ENCODE results near the gene LBX1.

Gene LBX1

GRCh38 chr10:101225846-101226421 is 3.3 kb downstream of the LBX1 start:
- no peak for TF ChIP-seq GATA3 (IDR thresholded peaks at IDR 0.05; ENCODE audit: low read depth, low read length)
- no peak for TF ChIP-seq GATA2 (IDR thresholded peaks at IDR 0.05; ENCODE audit: low read depth, low read length)

DNA sequence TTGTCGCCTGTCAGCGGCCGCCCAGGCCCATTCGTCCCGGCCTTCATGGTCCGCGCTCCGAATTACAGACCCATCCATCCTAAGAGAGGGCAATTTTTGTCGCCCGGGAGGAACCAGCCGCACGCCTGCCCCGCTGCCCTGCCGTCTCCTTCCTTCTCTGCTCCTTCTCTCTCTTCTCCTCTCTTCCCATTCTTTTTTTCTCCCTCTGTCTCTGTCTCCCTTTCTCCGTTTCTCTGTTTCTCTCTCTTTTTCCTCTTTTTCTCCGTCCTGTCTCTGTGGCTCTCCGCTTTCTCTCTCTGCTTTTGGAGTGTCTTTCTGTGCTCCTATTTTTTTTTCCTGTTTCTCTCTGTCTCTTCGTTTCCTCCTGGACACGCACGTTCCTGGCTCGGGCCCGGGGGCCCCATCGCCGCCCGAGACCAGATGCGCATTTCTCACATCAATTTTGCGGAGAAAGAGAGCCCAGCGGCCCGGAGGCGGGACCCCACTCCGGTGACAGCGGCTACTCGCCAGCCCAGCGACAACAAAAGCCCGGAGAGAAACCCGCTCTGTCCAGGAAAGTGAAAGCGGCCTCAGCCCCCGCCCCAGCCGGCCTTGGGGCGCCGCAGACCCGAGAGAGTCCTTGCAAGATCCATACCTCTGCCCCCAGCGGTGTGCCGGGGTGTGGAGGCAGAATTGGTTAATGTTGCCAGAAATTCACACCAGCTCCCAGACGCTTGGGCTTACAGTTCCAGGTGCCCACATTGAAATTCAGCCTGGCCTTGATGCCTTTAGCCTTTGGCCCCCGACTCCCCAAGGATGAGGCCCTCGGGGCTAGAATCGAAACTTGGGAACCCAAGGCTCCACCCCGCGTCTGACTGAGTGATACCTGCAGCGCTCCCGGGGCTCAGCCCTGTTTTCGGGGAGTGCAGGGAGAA is 4.1 kb downstream of the LBX1 start:
- no peak for TF ChIP-seq GATA2 (IDR thresholded peaks at IDR 0.05; ENCODE audit: low read depth, low read length)
- no peak for TF ChIP-seq GATA3 (IDR thresholded peaks at IDR 0.05; ENCODE audit: low read depth, low read length)

DNA sequence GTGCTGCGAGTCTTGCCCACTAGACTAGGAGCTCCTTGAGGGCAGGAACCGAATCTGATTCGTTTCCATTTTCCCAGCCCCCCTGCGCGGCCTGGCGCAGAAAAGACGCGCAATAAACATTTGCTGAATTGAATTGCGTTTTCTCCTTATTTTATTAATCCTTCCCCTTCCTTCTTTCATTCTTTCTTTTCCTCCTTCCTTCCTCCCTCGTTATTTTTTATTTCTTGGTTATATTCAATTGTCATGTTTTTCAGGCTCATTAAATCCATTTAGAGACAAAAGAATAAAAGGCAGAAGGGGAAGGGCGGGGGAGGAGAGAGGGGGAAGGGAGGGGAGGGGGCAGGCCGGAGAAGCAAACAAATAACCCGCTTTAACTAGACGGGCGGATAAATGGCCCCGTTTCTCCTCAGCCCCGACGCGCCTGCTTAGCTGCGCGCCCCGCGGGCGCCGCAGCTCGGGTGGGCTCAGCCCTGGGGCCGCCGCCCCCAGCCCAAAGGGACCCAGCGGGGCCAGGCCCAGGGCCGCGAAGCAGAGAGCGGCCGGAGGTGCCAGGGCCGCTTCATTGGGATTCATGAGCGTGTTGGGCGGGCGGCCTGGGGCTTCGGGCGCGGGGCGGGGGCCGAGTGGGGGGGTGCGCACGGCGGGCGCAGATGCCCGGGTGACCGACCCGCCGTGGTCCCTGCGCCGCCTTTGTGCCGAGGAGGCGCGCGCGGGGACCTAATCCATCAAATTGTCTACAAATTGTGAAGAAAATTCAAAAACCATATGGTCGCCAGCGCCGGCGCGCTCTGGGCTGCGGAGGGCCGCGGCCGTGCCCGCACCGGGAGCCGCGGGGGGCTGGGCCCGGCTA is 5.0 kb downstream of the LBX1 start:
- TF ChIP-seq GATA3 (IDR thresholded peaks at IDR 0.05; ENCODE audit: low read depth, low read length) (no peak), GATA2 (IDR thresholded peaks at IDR 0.05; ENCODE audit: low read depth, low read length) (no peak)

DNA sequence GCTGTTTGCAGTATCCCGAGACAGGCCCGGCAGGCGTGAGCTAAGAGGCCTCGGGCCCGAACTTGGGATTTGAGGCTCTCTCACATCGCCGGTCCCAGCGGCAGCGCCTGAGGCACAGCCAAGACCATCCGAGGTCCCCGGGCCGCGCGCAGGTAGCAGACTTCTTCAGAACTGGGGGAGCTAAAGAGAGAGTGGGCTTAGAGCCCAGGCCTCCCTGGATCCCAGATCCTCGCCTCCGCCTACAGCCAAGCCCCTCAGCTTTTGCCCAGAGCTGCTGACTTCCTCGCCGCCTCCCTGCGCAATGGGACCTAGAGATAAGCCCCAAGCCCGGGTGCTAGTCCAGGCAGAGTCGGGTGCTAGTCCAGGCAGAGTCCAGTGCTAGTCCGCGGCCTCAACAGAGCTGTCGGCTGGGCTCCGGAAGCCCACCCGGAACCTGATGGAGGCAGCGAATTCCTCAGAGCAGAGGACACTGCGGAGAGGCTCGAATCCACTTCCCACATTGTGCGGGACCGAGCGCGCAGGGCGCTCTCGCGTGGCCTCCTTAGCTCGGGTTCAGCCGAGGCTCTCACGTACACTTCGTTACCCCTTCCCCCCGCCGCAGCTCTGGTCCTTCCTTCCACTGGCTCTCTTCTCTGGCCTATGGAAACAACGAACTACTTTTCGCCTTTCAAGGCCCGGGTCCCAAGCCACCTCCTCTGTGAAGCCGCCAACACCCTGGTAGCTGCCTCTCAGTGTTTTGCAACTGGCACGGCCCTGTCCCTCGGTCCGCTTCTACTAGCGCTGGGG is 5.8 kb downstream of the LBX1 start:
- no peak for TF ChIP-seq GATA2 (IDR thresholded peaks at IDR 0.05; ENCODE audit: low read depth, low read length)
- no peak for TF ChIP-seq GATA3 (IDR thresholded peaks at IDR 0.05; ENCODE audit: low read depth, low read length)

DNA sequence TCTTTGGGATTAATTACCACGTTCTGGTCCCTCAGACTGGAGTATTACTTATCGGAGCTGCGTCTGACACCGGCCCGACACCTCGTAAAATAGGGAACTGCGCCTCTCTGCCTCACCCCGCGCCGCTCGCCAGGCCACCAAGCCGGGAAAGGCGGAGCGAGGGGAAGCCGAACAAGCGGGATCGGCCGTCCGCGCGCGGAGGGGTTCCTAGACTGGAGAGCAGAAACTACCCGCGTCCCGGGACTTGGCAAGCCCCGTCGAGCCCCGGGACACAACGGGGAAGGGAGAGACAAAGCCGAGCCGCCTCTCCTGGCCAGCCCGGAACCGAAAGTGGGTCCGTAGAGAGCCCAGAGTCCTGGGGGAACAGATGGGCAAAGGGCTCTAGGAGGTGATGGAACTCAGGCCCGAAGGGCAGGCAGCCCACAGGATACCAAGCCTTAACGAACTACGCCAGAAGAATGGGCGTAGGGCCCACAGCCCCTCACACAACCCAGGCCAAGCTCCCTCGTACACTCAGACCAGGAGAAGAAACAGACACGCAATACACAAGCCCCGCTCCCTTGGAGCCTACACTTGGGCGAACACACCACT is 6.5 kb downstream of the LBX1 start:
- TF ChIP-seq GATA2 (IDR thresholded peaks at IDR 0.05; ENCODE audit: low read depth, low read length) (no peak), GATA3 (IDR thresholded peaks at IDR 0.05; ENCODE audit: low read depth, low read length) (no peak)

- TF ChIP-seq GATA2 (IDR thresholded peaks at IDR 0.05; ENCODE audit: low read depth, low read length): no peak
- no peak for TF ChIP-seq GATA3 (IDR thresholded peaks at IDR 0.05; ENCODE audit: low read depth, low read length)
These were observed 7.2 kb downstream of the LBX1 start for GRCh38 chr10:101221963-101222531.

DNA sequence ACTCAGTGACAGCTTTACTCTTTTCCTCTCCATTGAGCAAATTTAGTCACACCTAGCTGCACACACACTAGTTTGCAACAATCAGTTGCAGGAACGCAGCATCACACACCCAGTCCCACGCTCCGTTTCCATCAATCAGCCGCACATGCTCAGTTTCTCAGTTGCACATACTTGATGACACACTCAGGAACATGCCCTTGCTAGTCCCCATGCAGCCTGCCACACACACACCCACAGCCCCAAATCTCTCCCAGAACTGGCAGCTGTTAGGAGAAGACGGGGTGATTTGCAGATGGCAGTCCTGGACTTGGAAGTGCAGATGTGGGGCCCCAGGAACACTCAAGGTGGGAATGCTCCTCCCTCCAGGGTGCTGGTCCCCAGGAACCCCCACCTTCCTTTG is 7.7 kb downstream of the LBX1 start:
- TF ChIP-seq GATA2 (IDR thresholded peaks at IDR 0.05; ENCODE audit: low read depth, low read length) (no peak), GATA3 (IDR thresholded peaks at IDR 0.05; ENCODE audit: low read depth, low read length) (no peak)

- no peak for TF ChIP-seq GATA3 (IDR thresholded peaks at IDR 0.05; ENCODE audit: low read depth, low read length)
- no peak for TF ChIP-seq GATA2 (IDR thresholded peaks at IDR 0.05; ENCODE audit: low read depth, low read length)
These were observed 9.3 kb downstream of the LBX1 start for GRCh38 chr10:101219946-101220451.

DNA sequence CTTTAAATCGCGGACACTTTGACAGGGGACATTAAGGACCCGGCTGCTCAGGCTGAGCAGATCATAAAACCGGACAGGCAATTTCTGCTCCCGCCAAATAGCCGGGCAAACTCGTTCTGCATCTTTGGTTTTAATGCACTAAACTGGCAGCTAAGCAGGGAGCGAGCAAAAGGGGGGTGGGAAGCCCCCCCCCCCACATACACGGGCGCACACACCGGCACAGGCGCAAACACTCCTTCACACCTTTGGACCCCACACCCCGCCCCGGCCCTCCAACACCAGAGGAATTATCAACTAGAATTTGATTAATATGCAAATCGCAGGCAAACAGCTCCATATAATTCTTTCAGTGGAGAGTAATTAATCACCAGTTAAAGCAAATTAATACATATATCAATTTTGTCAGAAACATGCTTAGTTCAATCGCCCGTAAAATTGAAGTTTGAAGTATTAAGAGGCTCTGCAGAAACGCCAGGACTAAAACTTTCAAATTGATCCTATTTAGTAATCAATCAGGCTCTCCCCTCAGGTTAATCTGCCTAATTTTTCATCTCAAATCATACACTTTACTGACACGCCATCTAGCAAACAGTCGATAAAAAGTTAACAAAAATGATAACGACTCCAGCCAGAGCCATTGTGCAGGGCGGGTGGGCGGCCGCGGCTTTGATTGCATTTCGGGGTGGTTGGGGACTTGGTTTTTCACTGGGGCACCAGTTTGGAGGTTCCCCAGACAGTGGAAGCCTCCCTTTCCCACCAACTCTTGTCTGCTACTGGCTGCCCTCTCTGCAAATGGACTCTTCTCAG is 9.9 kb downstream of the LBX1 start:
- TF ChIP-seq GATA2 (IDR thresholded peaks at IDR 0.05; ENCODE audit: low read depth, low read length) (no peak), GATA3 (IDR thresholded peaks at IDR 0.05; ENCODE audit: low read depth, low read length) (no peak)

DNA sequence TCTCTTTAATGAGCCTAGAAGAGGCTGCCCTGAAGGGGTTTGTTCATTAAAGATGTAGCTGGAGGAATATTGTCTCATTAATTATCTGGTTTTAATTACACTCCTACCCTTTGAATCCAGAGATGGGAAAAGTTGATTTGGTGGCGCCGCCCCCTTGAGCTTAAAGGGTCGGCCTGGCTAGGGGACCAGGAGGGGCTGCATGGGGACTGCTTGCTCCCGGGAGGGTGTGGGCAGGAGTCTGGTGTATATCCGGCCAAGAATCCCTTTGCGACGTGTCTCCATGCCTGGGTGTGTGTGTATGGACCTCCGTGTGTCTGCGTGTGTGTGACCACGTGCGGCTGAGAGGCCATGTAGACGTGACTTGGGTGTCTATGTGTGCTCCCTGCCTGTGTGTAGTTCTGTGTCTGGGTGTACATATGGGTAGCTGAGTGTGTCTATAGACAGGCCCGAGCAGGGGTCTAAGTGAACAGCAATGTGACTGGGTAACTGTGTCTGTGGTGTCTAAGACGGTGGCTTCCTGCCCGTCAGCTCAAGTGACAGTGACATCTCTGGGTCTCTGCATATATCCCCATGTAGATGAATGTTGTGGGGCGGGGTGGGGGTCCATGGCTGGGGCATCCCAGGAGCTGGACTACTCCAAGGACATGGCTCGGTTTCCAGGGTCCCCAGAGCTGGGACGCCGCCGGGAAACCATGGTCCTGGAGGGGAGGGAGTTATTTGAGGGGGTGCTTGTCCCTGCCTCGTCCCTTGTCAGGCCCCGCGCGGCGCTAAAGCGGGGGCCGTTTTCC is 10.7 kb downstream of the LBX1 start:
- TF ChIP-seq GATA3 (IDR thresholded peaks at IDR 0.05; ENCODE audit: low read depth, low read length) (no peak), GATA2 (IDR thresholded peaks at IDR 0.05; ENCODE audit: low read depth, low read length) (no peak)
